ENCODE measurements around the gene CLCN1.
A peak's percentile ranks its signal among the peaks of the same experiment; 100 is the strongest.
"Not testable (repeated sequence)": the region's sequence is repeated elsewhere in the genome, so short reads cannot be mapped to it uniquely, and the experiment has no call there.

The CLCN1 gene

DNA sequence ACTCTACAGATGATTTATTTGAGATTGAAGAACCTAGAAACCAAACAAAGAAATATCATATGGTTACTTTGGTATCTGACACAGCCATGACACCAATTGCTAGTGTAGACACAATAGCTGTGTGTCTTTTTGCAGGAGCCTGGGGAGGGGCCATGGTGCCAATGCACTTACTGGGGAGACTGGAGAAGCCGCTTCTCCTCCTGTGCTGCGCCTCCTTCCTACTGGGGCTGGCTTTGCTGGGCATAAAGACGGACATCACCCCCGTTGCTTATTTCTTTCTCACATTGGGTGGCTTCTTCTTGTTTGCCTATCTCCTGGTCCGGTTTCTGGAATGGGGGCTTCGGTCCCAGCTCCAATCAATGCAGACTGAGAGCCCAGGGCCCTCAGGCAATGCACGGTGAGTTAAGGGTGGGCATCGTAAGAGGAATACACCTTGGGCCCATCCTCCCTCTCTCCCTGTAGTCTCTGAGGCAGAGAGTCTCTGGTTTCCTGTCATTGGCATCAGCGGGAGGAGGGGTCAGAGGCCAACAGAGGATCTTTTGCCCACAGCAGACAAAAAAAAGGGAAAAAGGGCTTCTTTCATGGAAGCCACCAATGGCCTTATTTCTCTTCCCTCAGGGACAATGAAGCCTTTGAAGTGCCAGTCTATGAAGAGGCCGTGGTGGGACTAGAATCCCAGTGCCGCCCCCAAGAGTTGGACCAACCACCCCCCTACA, 29.9 kb upstream of the CLCN1 start:
- TF ChIP-seq CTCF (IDR thresholded peaks at IDR 0.05; ENCODE audit: control insufficient read depth, insufficient read depth, low read depth, low read length, missing control alignments), result no peak
- no peak for DNase-seq (ENCODE audit: low read depth)
- H3K4me3 ChIP-seq (ENCODE audit: control insufficient read depth, low read depth, low read length), result no peak overlapping the region

DNA sequence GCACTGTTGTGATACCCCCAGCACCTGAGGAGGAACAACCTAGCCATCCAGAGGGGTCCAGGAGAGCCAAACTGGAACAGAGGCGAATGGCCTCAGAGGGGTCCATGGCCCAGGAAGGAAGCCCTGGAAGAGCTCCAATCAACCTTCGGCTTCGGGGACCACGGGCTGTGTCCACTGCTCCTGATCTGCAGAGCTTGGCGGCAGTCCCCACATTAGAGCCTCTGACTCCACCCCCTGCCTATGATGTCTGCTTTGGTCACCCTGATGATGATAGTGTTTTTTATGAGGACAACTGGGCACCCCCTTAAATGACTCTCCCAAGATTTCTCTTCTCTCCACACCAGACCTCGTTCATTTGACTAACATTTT, 29.4 kb upstream of the CLCN1 start:
- no peak overlapping the region for H3K4me3 ChIP-seq (ENCODE audit: control insufficient read depth, low read depth, low read length)
- DNase-seq (ENCODE audit: low read depth), result no peak
- no peak for TF ChIP-seq CTCF (IDR thresholded peaks at IDR 0.05; ENCODE audit: control insufficient read depth, insufficient read depth, low read depth, low read length, missing control alignments)

GRCh38 chr7:143287339-143287934, 28.5 kb upstream of the CLCN1 start:
- peak overlapping the region; percentile 38 for H3K4me3 ChIP-seq (ENCODE audit: control insufficient read depth, low read depth, low read length)
- no peak for DNase-seq (ENCODE audit: low read depth)
- TF ChIP-seq CTCF (IDR thresholded peaks at IDR 0.05; ENCODE audit: control insufficient read depth, insufficient read depth, low read depth, low read length, missing control alignments), result no peak

- peak; percentile 76 for DNase-seq (ENCODE audit: low read depth)
- H3K4me3 ChIP-seq (ENCODE audit: control insufficient read depth, low read depth, low read length), result peak within 1 kb of the TSS; percentile 57
- peak; percentile 28 for TF ChIP-seq CTCF (IDR thresholded peaks at IDR 0.05; ENCODE audit: control insufficient read depth, insufficient read depth, low read depth, low read length, missing control alignments)
Observed at GRCh38 chr7:143287935-143288826, 27.7 kb upstream of the CLCN1 start, which contains the start of gene CASP2. Gene CASP2, plus strand, starts transcription at chr7:143288351. Its CDS starts 105 bp downstream, at chr7:143288456.

- no peak for TF ChIP-seq CTCF (IDR thresholded peaks at IDR 0.05; ENCODE audit: control insufficient read depth, insufficient read depth, low read depth, low read length, missing control alignments)
Observed at GRCh38 chr7:143288836-143289235, 27.1 kb upstream of the CLCN1 start.

DNA sequence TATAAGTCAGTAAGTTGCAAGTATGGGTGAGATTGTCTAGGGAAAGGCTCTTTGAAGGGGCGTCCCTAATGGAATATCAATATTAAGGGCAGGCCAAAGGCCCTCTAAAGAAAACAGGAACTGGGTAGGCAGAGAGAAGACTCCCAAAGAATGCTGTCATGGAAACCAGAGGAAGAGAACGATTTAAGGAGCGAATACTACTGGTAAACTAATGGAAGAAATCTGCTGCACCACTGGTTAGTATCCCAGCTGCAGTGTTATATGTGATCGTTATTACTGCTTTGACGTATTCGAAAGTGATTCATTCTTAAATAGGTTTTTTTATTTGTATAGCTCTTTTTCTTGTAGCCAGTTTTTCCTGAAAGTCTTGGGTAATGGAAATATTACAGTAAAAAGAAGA, 26.5 kb upstream of the CLCN1 start:
- no peak for DNase-seq (ENCODE audit: low read depth)
- no peak for TF ChIP-seq CTCF (IDR thresholded peaks at IDR 0.05; ENCODE audit: control insufficient read depth, insufficient read depth, low read depth, low read length, missing control alignments)
- peak overlapping the region; percentile 57 for H3K4me3 ChIP-seq (ENCODE audit: control insufficient read depth, low read depth, low read length)

More at GRCh38 chr7:143288836-143289235, 27.1 kb upstream of the CLCN1 start:
- peak overlapping the region; percentile 57 for H3K4me3 ChIP-seq (ENCODE audit: control insufficient read depth, low read depth, low read length)
- no peak for DNase-seq (ENCODE audit: low read depth)

DNA sequence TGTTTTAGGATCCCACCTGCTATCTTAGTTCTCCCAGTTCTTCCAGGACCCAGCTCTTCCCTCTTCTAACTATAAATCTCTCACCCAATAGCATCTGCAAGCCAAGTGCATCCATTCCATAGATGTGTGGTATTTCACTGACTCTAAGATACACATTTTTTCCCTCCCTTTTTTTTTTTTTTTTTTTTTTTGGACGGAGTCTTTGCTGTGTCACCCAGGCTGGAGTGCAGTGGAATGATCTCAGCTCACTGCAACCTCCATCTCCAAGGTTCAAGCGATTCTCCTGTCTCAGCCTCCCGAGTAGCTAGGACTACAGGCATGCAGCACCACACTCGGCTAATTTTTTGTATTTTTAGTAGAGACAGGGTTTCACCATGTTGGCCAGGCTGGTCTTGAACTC, 26.0 kb upstream of the CLCN1 start:
- DNase-seq (ENCODE audit: low read depth); H3K4me3 ChIP-seq (ENCODE audit: control insufficient read depth, low read depth, low read length): not testable (repeated sequence)
